K562 (cell line): ENCODE results near the gene ADSS1. TPM values are rescaled to one million over a fixed set of nuclear protein-coding genes. Genes with fewer than 3 reads are reported as not detected.

Experiments
- ATAC-seq: fragments of 200-7000 bp; cut with Tn5 transposase; 3 replicates; pipeline ENCODE4 v1.9.1; 2020; ENCODE audit warnings: moderate library complexity
- BruUV-seq: library from RNA; stranded (reverse); fragments of 400-500 nt; replicated peaks from 2 replicates; lab custom pipeline; 2021; lab: Mats Ljungman, UMichigan
- CTCF ChIA-PET: fragments of 300-600 bp; formaldehyde crosslinking; extraction: SDS; loops from one replicate; lab custom pipeline; 2021; ENCODE audit warnings: low intra/inter-chr PET ratio; lab: Yijun Ruan, JAX
- POLR2A ChIA-PET: fragments of 300-600, 350-650 bp; sonication (Branson Sonifier 250); formaldehyde crosslinking; extraction: SDS; loops from one replicate; lab custom pipeline; 2021; ENCODE audit warnings: antibody characterized with exemption, inconsistent platforms; lab: Yijun Ruan, JAX
- DNase-seq, 4 experiments: peaks; one replicate each; pipeline versions ENCODE4 v3.0.0 to v3.0.0-alpha.2; 2011 to 2018; ENCODE audit warnings: low spot score in 3 of 4, mixed read lengths in 3 of 4; ENCODE audit errors: extremely low read depth in 1 of 4
- FAIRE-seq: peaks from 2 replicates; lab custom pipeline; 2011; peaks lifted over from hg19 to GRCh38; lab: Jason Lieb, UNC
- H2AFZ ChIP-seq: 2 replicates; pipeline ENCODE4 v1.6.0; 2011; ENCODE audit warnings: low read depth, low read length, control low read depth, inconsistent platforms
- H3K27ac ChIP-seq: fragments of 200-600 bp; 3 replicates; pipeline ENCODE4 v1.8.0; 2011; ENCODE audit warnings: low read depth, mild to moderate bottlenecking, control low read depth, inconsistent platforms, low read length, moderate library complexity, mixed read lengths; ENCODE audit errors: extremely low read depth
- H3K27me3 ChIP-seq, 2 experiments: fragments of 300-600 bp in 1 of 2; 2 replicates in 1 of 2; 3 replicates in 1 of 2; pipeline versions ENCODE4 v1.6.0 to v1.8.0; 2011; ENCODE audit warnings: inconsistent platforms in 2 of 2, low read length in 2 of 2, mild to moderate bottlenecking in 1 of 2, mixed read lengths in 1 of 2, moderate library complexity in 1 of 2; ENCODE audit not compliant: control insufficient read depth in 2 of 2, insufficient read depth in 2 of 2
- H3K36me3 ChIP-seq: fragments of 300-600 bp; 3 replicates; pipeline ENCODE4 v1.8.0; 2011; ENCODE audit warnings: mild to moderate bottlenecking, low read length, inconsistent platforms; ENCODE audit not compliant: control insufficient read depth, insufficient read depth
- H3K4me1 ChIP-seq, 2 experiments: fragments of 200-600 bp in 1 of 2; replicated peaks in 1 of 2; 2 replicates in 1 of 2; 3 replicates in 1 of 2; pipeline versions ENCODE4 v1.5.1 to v1.8.0; 2011; ENCODE audit warnings: inconsistent platforms in 2 of 2, low read length in 2 of 2, mild to moderate bottlenecking in 1 of 2, mixed read lengths in 1 of 2, moderate library complexity in 1 of 2; ENCODE audit not compliant: control insufficient read depth in 2 of 2, insufficient read depth in 2 of 2
- H3K4me2 ChIP-seq: 2 replicates; pipeline ENCODE4 v1.6.1; 2011; ENCODE audit warnings: low read length, control low read depth, inconsistent platforms, mixed read lengths; ENCODE audit not compliant: insufficient read depth
- H3K4me3 ChIP-seq: fragments of 200-600 bp; sonication (generic), shearing (Covaris generic); 2 replicates; pipeline ENCODE4 v1.5.1; 2016; ENCODE audit warnings: control low read depth, inconsistent platforms
- H3K79me2 ChIP-seq: fragments of 200-600 bp; 3 replicates; pipeline ENCODE4 v1.8.0; 2011; ENCODE audit warnings: low read length, inconsistent platforms; ENCODE audit not compliant: control insufficient read depth, insufficient read depth
- H3K9ac ChIP-seq, 2 experiments: 2 replicates each; pipeline versions ENCODE4 v1.6.0 to v1.6.1; 2011; ENCODE audit warnings: low read depth in 2 of 2, low read length in 2 of 2, control low read depth in 1 of 2, inconsistent platforms in 1 of 2, mild to moderate bottlenecking in 1 of 2, mixed read lengths in 1 of 2; ENCODE audit not compliant: insufficient read depth in 1 of 2
- H3K9me1 ChIP-seq: one replicate; pipeline ENCODE4 v1.6.0; 2011; ENCODE audit warnings: inconsistent platforms, mild to moderate bottlenecking, low read length, moderate library complexity; ENCODE audit not compliant: control insufficient read depth, insufficient read depth
- H3K9me3 ChIP-seq: replicated peaks from 2 replicates; pipeline ENCODE4 v1.5.1; 2011; ENCODE audit warnings: low read depth, low read length, inconsistent platforms; ENCODE audit not compliant: control insufficient read depth, insufficient read depth
- H4K20me1 ChIP-seq: replicated peaks from 2 replicates; pipeline ENCODE4 v1.6.1; 2011; ENCODE audit warnings: low read length, inconsistent platforms, mixed read lengths; ENCODE audit not compliant: control insufficient read depth, insufficient read depth
- CREBBP ChIP-seq: IDR thresholded peaks from one replicate; pipeline ENCODE4 v1.6.1; 2012; ENCODE audit warnings: low read depth, mild to moderate bottlenecking, control low read depth, inconsistent platforms, low read length
- NCOA2 ChIP-seq, 2 experiments: fragments of 450-650 bp; IDR thresholded peaks; 2 replicates each; pipeline ENCODE4 v1.6.1; 2018; ENCODE audit warnings: mild to moderate bottlenecking in 2 of 2, moderate library complexity in 1 of 2; ENCODE audit not compliant: partially characterized antibody in 2 of 2
- TBL1XR1 ChIP-seq, 2 experiments: IDR thresholded peaks; 2 replicates each; pipeline ENCODE4 v1.6.1; 2012; ENCODE audit warnings: improper control_type of control experiment in 2 of 2, low read length in 2 of 2, mild to moderate bottlenecking in 1 of 2
- ZC3H8 ChIP-seq: fragments of 450-650 bp; IDR thresholded peaks from 2 replicates; pipeline ENCODE4 v1.6.1; 2017
- ZNF699 ChIP-seq: fragments of 250-450 bp; sonication (Bioruptor Pico); IDR thresholded peaks from 2 replicates; pipeline ENCODE4 v1.8.0; 2021; ENCODE audit warnings: mild to moderate bottlenecking, moderate library complexity; ENCODE audit not compliant: insufficient replicate concordance
- WGBS: fragments of 100-300 bp; shearing (Covaris generic); methylation state at CpG from one replicate; pipeline ENCODE4 v1.1.6; 2016; ENCODE audit warnings: low coverage, mixed read lengths; ENCODE audit not compliant: insufficient coverage; ENCODE audit errors: missing lambda C conversion rate; 5-methylcytosine and 5-hydroxymethylcytosine counted together
- in situ Hi-C: fragments of 300-500 bp; cut with MboI; formaldehyde crosslinking; loops from 4 replicates; pipeline ENCODE4 v1.15.0; 2018; ENCODE audit warnings: inconsistent platforms, mixed read lengths
- intact Hi-C: fragments of 100-400 bp; cut with micrococcal nuclease; formaldehyde crosslinking; loops from 2 replicates; pipeline ENCODE4 v1.14.2; 2022
- polyA plus RNA-seq, 8 experiments: library from polyadenylated mRNA; depleted of rRNA in 4 of 8; stranded (reverse) in 5 of 8; unstranded in 3 of 8; fragments of >200 nt; fragmentation: Nextera tagmentation in 2 of 8; fragmentation: Illumina TruSeq in 1 of 8; extraction: Ambion mirVana in 2 of 8; extraction: Trizol in 1 of 8; gene quantifications; 2 replicates each; pipeline versions ENCODE4 v1.2.1 to v1.2.3, GENCODE V29; 2011 to 2014; ENCODE audit warnings: inconsistent platforms in 1 of 8, missing spikeins in 1 of 8
- total RNA-seq, 7 experiments: library from RNA; depleted of rRNA in 6 of 7; stranded (reverse); fragments of >200 nt in 6 of 7; fragmentation: Illumina TruSeq in 2 of 7; extraction: Trizol in 2 of 7; gene quantifications; 2 replicates each; pipeline versions ENCODE4 v1.2.1 to v1.2.3, GENCODE V29; 2011 to 2021; ENCODE audit warnings: low replicate concordance in 1 of 7
- TF ChIP-seq, protein P1 (sequence below): fragments of 450-650 bp; IDR thresholded peaks from 2 replicates; pipeline ENCODE4 v1.6.1; 2016; ENCODE audit warnings: antibody characterized with exemption

ADSS1 gene
- total and polyA plus RNA-seq, 9 of the 15 experiments (the other 6 are each of a cell fraction or from before 2014, with no cell fraction given), result 0.53 to 5.9 (median 3.9) TPM

DNA sequence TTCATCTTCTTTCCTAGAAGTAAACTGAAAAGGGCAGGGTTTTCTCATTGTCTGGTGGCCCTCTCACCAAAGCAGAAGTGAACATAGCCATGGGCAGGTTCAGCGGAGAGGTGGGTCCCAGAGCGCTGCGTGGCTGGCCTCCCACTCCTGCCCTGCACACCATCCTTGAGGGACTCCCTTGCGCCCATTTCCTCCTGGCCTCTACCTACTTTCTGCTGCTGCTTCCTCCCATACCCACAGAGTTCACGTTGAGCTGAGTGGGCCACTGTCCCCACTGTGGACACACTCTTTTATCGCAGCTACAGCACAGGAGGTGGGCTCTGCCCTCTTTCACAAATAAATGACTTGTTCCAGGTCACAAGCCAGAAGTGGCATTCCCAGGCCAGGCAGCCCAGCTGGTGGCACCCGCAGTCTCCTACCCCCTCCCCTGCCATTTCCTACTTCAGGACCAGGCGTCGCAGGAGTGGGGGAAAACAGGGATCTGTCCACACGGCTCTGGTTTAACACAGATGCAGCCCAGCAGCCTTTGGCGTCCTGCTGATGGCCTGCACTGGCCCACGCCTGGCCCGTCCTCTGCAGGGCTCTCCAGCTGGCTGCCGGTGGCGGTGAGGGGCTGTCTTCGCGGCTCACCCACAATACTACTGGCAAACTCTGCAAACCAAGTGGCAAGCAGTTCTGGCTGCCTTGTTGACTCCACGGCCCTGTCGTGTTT, 33.8 kb downstream of the ADSS1 start:
- no peak for DNase-seq
- H3K9ac ChIP-seq, result peak overlapping the region in 1 of 2 experiments; percentile 9; a peak in 1 of 4 replicates
- CTCF ChIA-PET, result no interaction called here
- BruUV-seq, result no TSS peak
- H3K9me3 ChIP-seq, result no peaks in the 10 kb centered on the region
- no peak overlapping the region for H3K4me2 ChIP-seq
- 0 out of 2 replicates have a peak, but pooled peaks cover 8% of the 10 kb centered on the region for H4K20me1 ChIP-seq
- peaks cover 9 to 28% of the 10 kb centered on the region in 2 experiments; a peak in 3 of 5 replicates for H3K4me1 ChIP-seq
- intact Hi-C loops, result no loop called here
- no peak overlapping the region for H2AFZ ChIP-seq
- no peak overlapping the region for H3K4me3 ChIP-seq
- peaks cover 56% of the 10 kb centered on the region; the same call in 2 of the 3 replicates for H3K36me3 ChIP-seq
- H3K79me2 ChIP-seq, result peaks cover 26% of the 10 kb centered on the region
- in situ Hi-C loops, result no loop called here
- POLR2A ChIA-PET, result interaction anchor here (0.6 to 1.1 kb wide), 2 partner anchors 11 to 13 kb away, joined by 3 to 4 read pairs; no protein-coding TSS in a partner anchor
- H3K27me3 ChIP-seq, result no peaks in the 10 kb centered on the region
- TF ChIP-seq, protein P1, sequence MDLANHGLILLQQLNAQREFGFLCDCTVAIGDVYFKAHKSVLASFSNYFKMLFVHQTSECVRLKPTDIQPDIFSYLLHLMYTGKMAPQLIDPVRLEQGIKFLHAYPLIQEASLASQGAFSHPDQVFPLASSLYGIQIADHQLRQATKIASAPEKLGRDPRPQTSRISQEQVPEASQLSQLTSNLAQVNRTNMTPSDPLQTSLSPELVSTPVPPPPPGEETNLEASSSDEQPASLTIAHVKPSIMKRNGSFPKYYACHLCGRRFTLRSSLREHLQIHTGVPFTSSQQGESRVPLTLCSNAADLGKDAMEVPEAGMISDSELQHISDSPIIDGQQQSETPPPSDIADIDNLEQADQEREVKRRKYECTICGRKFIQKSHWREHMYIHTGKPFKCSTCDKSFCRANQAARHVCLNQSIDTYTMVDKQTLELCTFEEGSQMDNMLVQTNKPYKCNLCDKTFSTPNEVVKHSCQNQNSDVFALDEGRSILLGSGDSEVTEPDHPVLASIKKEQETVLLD, result no peak
- TF ChIP-seq NCOA2 (IDR thresholded peaks at IDR 0.05; ENCODE audit: partially characterized antibody in 2 of 2), result no peak
- TF ChIP-seq ZNF699 (CRISPR knock-in tag), result no peak
- no peak for TF ChIP-seq TBL1XR1 (IDR thresholded peaks at IDR 0.05; ENCODE audit: low read length in 2 of 2)
- TF ChIP-seq CREBBP, result no peak
- TF ChIP-seq ZC3H8, result no peak
- FAIRE-seq, result no peak
- ATAC-seq, result no peak
- no peaks in the 10 kb centered on the region for H3K9me1 ChIP-seq
- H3K27ac ChIP-seq, result no peak overlapping the region
- WGBS, result 94% methylated on average over 12 of the region's 19 CpGs
